NB4 (cell line): ENCODE results near the gene PLCH2.

Experiments
- MYC ChIP-seq: IDR thresholded peaks from 2 replicates; pipeline ENCODE4 v1.6.1; 2011; ENCODE audit warnings: low read depth, low read length
- POLR2A ChIP-seq: IDR thresholded peaks from 2 replicates; pipeline ENCODE4 v1.6.1; 2011; ENCODE audit warnings: mild to moderate bottlenecking; ENCODE audit not compliant: insufficient read length; ENCODE audit errors: extremely low read depth
- TF ChIP-seq, protein P1 (sequence below): IDR thresholded peaks from one replicate; pipeline ENCODE4 v1.5.1; 2012; ENCODE audit warnings: low read depth, low read length
- TF ChIP-seq, protein P2 (sequence below): IDR thresholded peaks from 2 replicates; pipeline ENCODE4 v1.6.1; 2011; ENCODE audit warnings: low read depth, low read length

DNA sequence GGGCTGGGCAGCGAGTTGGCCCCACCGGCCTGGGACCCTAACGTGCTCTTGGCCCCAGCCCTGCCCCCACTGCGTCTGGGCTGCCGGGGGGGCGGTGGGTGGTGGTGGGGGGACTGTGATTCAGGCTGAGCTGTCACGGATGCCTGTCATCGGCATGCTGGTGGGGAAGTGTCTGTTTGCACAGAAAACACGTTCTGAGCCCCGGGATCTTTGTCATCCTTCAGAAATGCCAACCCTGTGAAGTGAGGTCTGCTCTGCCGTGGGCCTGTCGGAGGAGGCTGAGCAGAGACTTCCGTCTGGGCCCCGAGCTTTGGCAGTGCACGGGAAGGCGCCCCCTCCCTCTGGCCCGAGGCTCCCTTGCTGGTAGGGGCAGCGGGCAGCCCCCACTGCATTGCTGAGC lies 24.3 kb upstream of the PLCH2 start:
- TF ChIP-seq, protein P1, sequence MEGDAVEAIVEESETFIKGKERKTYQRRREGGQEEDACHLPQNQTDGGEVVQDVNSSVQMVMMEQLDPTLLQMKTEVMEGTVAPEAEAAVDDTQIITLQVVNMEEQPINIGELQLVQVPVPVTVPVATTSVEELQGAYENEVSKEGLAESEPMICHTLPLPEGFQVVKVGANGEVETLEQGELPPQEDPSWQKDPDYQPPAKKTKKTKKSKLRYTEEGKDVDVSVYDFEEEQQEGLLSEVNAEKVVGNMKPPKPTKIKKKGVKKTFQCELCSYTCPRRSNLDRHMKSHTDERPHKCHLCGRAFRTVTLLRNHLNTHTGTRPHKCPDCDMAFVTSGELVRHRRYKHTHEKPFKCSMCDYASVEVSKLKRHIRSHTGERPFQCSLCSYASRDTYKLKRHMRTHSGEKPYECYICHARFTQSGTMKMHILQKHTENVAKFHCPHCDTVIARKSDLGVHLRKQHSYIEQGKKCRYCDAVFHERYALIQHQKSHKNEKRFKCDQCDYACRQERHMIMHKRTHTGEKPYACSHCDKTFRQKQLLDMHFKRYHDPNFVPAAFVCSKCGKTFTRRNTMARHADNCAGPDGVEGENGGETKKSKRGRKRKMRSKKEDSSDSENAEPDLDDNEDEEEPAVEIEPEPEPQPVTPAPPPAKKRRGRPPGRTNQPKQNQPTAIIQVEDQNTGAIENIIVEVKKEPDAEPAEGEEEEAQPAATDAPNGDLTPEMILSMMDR: no peak
- TF ChIP-seq POLR2A: no peak
- TF ChIP-seq, protein P2, sequence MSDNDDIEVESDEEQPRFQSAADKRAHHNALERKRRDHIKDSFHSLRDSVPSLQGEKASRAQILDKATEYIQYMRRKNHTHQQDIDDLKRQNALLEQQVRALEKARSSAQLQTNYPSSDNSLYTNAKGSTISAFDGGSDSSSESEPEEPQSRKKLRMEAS: no peak
- TF ChIP-seq MYC: no peak
